ENCODE data around the gene TOLLIP. TPM values are rescaled to one million over a fixed set of nuclear protein-coding genes. Genes with fewer than 3 reads are reported as not detected.

Gene TOLLIP
- total and polyA plus RNA-seq, 2 of the 4 experiments (the other 2 are of a cell fraction): 19.7 to 42.9 TPM

GRCh38 chr11:1228921-1229451 is 80.4 kb downstream of the TOLLIP start:
- no peaks in the 10 kb centered on the region for H3K9me3 ChIP-seq (ENCODE audit: control insufficient read depth, insufficient read depth, low read length)
- no peak overlapping the region for H2BK120ac ChIP-seq (ENCODE audit: low read depth, low read length)
- no peak overlapping the region for H2AFZ ChIP-seq (replicated peaks; ENCODE audit: low read length, poor library complexity)
- DNase-seq (no peak), ATAC-seq (ENCODE audit: low read depth) (no peak)
- no peak overlapping the region for H3K56ac ChIP-seq (ENCODE audit: extremely low read depth, insufficient read depth, low read length)
- H2BK15ac ChIP-seq (ENCODE audit: low read depth, low read length): no peak overlapping the region
- no peak overlapping the region for H3K4me3 ChIP-seq (ENCODE audit: insufficient read depth, low read depth, low read length)
- H3K27ac ChIP-seq (ENCODE audit: insufficient read depth, low read length): no peak overlapping the region
- no peaks in the 10 kb centered on the region; the same call in 1 of the 2 replicates for H4K20me1 ChIP-seq (ENCODE audit: insufficient read depth, low read length)
- ChIA-PET CTCF (interaction anchor here (0.6 to 0.8 kb wide), 2 partner anchors 26 to 136 kb away, joined by 3 read pairs; no protein-coding TSS in a partner anchor), POLR2A (ENCODE audit: unreplicated experiment) (no interaction called here)
- TF ChIP-seq RCOR1 (IDR thresholded peaks at IDR 0.05; ENCODE audit: insufficient replicate concordance, low read length) (no peak), MAZ (IDR thresholded peaks at IDR 0.05; ENCODE audit: borderline replicate concordance, low read depth, low read length) (no peak), USF2 (IDR thresholded peaks at IDR 0.05; ENCODE audit: low read depth, low read length) (no peak), POLR2A (IDR thresholded peaks at IDR 0.05; ENCODE audit: low read depth, low read length) (no peak)
- peaks cover 4% of the 10 kb centered on the region; the same call in 1 of the 2 replicates for H3K27me3 ChIP-seq (ENCODE audit: control insufficient read depth, insufficient read depth, low read length)
- WGBS, 2 experiments (ENCODE audit: extremely low coverage in 2 of 2, insufficient read length in 1 of 2): 56% methylated on average over 8 of the region's 18 CpGs; no CpG with 5 or more reads in 1 of the 2 experiments
- no peak overlapping the region for H2AK9ac ChIP-seq (replicated peaks; ENCODE audit: low read depth, low read length, poor library complexity)
- no peak overlapping the region for H3K18ac ChIP-seq (ENCODE audit: low read depth, low read length)
- dilution Hi-C loops (cut with HindIII; ENCODE audit: low sequenced_read_pairs, unreplicated experiment): no loop called here
- in situ Hi-C loops (cut with MboI; ENCODE audit: low sequenced_read_pairs): no loop called here
- H3K4ac ChIP-seq (ENCODE audit: low read depth, low read length): no peak overlapping the region
- no peaks in the 10 kb centered on the region for H3K79me1 ChIP-seq (ENCODE audit: low read depth in 1 of 2, low read length in 2 of 2)
- H4K91ac ChIP-seq (ENCODE audit: insufficient read depth, low read depth, low read length): no peak overlapping the region
- no peaks in the 10 kb centered on the region for H3K4me1 ChIP-seq (ENCODE audit: control insufficient read depth, insufficient read depth, low read length)
- no peak overlapping the region for H2AK5ac ChIP-seq (ENCODE audit: low read depth, low read length)
- no peaks in the 10 kb centered on the region for H3K9me1 ChIP-seq (ENCODE audit: insufficient read depth, low read length)
- intact Hi-C loops (cut with micrococcal nuclease): no loop called here
- BruUV-seq (replicated peaks): no TSS peak
- no peak overlapping the region for H3K23ac ChIP-seq (ENCODE audit: low read depth, low read length)
- H3K4me2 ChIP-seq (ENCODE audit: low read depth, low read length): no peak overlapping the region
- H3K9ac ChIP-seq (ENCODE audit: low read depth, low read length): no peak overlapping the region
- no peak overlapping the region for H4K8ac ChIP-seq (ENCODE audit: low read depth in 2 of 2, low read length in 2 of 2)
- no peak overlapping the region for H2BK20ac ChIP-seq (ENCODE audit: low read depth, low read length)
- no peak overlapping the region for H4K5ac ChIP-seq (ENCODE audit: low read depth, low read length)
- H3K36me3 ChIP-seq (ENCODE audit: control insufficient read depth, insufficient read depth, low read length): no peaks in the 10 kb centered on the region
- H2BK5ac ChIP-seq (ENCODE audit: low read depth, low read length, poor library complexity, severe bottlenecking): no peak overlapping the region
- no peak overlapping the region for H3K14ac ChIP-seq (replicated peaks; ENCODE audit: low read depth, low read length)

Measured in IMR-90 (cell line).